NCI-H69 (cell line): Measurements from ENCODE around the gene ANKRD39.

Source experiments
- DNase-seq: peaks from one replicate; lab custom pipeline; 2025; lab: John Stamatoyannopoulos, UW

ANKRD39 gene

DNA sequence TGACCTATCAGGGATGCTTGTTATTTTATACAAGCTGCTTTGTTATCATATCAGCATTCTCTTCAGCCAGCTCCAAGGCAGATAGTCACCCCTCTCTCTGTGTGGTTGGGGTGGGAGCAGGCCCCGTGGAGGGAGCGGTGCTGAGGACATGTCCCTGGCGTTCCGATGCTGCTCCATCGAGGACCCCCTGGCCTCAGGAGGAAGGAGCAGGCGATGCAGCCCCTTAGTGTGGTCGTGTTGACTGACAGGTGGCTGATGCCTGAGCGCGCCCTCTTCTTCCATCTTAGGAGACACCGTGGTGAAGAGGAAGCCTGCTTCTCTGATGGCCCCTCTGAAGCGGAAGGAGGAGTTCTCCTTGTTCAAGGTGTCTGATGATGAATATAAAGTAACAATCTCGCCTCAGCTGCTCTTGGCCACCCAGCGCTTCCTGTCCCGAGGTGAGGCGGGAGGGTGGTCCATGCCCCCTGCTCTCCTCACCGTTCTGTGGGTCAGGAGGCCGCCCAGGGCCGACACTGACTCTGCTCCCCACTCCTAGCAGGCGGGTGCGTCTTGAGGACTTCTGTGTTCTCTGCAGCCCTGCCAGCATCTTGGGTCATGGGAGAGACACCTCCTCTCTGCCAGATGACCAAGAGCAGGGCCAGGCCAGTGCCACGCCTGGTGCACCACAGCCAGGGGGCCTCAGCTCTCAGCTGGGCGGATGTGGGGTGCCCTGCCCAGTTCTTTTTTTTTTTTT lies 31.1 kb downstream of the ANKRD39 start:
- DNase-seq, result no peak

DNA sequence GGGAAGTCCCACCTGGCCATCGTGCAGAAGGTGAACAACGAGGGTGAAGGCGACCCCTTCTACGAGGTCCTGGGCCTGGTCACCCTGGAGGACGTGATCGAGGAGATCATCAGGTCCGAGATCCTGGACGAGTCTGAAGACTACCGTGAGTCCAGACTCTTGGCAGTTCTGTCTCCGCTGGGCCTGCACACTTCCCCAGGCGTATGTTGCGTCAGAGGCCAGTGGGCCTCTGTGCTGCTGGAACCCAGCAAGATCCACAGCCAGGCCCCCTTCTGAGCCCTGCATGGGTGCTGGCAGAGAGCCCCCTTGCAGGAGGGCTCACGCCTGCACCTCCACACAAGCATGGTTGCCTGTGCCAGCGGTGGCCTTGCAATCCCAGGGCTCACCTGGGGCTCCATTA lies 32.8 kb downstream of the ANKRD39 start:
- DNase-seq, result no peak

DNA sequence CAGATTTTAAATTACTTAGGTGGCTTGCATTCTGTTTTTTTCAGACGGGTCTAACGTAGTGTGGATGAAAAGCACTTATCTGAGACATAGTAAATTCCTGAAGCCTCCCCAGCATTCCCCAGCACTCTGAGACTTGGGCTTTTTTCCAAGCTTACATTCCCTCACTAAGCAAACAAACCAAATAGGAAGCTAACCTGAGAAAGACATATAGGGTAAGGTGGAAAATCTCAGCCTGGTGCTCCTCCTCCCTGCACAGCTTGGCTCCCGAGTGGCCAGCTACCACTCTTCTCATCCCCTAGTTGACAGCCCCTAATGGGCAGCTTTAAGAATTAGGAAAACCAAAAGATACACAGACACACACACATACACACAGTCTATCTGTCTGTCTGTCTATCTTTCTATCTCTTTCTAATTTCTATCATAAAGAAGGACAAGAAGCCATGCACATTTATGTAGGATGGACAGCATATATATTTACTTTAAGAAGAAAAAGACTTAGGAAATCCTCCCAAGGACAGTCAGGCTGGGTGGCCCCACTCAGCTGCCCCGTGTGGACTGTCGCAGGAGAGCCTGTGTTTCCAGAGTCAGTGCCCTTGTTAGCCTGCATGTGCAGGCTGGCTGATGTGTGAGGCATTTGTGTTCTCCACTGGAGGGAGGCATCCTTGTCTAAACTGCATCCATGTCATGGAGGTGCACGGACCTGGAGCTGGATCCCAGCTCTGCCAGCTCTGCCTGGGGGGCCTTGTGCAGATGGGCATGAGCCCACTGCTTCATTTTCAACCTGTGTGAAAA lies 33.5 kb downstream of the ANKRD39 start:
- peak; percentile 2 for DNase-seq

DNA sequence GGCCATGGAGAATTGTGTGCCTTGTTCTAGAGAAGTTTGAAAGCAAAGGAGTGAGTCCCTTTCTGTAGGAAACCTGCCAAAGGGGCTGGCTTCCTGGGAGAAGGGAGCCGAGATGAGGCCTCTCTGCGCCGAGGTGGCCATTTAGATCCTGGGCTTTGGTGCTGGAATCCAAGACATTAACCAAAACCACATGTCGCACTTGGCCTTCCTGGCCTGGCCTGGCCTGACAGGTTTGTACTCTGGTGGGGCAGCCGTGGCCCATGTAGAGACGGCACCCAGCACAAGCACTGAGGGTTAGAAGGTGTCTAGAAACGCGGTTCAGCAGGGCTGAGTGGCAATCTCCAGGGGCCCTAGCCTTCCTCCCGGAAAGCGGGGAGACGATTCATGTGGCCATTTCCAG lies 34.6 kb downstream of the ANKRD39 start:
- DNase-seq, result no peak

DNA sequence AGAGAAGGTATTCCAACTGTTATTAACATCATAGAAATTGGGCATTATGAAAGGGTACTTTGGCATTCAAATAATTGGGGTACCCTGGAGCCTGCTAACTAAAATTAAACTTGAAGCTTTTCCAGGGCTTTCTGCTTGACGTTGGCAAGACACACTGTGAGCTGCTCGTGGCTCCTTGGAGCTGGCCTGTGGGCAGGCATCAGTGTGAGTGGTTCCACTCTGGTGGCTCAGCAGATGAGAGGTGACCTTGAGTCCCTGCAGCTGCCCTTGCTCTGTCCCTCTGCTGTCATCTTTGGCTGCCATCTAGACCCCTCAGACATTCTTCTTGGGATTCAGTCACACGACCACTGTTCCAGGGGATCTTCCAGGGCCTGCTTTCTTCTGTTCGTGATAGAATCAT lies 35.0 kb downstream of the ANKRD39 start:
- no peak for DNase-seq

DNA sequence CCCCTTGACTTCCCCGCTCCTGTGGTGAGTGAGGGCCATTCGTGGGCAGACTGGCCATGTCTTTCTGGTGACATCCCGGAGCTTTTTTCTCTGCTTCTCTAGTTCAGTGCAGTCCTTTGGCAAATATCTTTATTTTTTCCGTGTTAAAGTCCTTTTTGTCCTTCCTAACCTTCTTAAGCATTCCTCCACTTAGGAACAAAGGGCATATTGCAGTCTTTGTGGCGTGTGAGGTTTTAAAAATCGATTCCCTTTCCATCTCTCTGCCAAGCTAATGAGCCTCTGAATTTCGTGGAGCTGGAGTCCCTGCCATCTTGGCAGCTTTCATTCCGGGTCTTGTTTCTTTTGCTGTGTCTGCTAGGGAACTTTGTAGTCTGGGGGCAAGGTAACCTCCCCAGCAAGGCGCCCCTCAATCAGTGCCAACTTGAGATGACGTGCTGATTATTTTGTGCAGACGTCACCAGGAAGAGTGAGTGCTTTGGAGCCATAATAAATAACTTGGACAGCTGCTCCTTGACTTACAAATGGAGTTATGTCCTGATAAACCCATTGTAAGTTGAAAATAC lies 36.6 kb downstream of the ANKRD39 start:
- DNase-seq, result no peak

DNA sequence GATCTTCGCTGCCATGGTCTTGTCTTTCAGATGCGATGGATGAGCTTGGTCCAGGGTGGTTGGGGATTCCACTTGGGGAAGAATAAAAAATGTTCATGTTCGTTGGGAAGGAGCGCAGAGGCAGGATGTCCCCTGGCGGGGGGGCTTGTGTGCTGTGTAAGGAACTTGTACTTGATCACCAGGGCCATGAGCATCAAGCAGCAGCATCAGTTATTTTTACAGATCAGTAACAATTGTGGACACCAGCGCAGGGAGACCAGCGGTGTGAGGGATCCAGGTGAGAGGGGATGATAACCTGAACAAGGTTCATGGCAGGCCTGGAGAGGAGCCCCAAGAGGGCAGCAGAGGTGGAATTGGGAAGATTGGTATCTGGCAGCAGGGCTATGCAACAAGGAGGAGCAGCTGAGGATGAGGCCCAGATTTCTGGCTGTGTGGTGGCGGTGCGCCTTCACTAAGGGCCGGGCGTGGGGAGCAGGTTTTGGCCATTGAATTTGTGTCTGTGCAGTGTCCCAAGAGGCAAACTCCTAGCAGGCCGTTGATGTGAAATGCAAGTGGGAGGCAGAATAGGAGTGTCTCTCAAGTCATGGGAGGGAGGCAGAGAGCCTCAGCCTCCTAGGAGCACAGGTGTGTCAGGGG lies 37.8 kb downstream of the ANKRD39 start:
- DNase-seq, result no peak

DNA sequence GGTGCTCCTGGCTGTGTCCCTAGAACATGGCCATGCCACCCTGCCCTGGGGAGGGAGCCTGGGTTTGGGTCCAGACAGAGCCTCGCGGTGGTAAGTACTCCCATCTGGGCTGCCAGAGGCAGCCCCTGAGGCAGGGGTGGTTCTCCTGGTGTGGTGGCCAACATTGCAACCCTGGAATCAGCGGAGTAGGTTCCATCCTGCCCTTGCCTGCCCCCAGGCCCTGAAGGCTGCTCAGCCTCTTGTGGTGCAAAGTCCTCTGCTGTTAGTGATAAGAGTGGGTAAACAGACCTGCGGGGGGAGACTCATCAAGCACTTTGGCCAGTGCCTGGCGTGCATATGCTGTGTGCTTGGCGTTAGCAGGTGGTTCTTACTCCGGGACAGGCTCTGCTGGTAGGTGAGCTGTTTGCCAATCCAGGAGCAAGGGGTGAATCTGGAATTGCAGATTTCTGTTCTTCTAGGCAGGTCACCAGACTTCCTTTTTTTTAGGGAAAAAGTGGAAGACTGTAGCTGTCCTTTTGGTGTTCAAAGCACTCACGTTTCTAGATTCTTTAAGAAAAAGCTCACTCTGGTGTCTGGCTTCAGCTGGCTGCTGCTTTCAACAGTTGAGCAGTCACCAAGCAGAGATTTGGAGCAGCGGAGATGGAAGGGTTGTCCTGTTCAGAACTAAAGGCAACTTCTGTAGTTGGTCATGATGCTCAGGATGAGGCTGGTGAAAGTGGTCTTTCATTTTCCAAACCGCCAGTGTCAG lies 38.5 kb downstream of the ANKRD39 start:
- DNase-seq, result peak; percentile 27

DNA sequence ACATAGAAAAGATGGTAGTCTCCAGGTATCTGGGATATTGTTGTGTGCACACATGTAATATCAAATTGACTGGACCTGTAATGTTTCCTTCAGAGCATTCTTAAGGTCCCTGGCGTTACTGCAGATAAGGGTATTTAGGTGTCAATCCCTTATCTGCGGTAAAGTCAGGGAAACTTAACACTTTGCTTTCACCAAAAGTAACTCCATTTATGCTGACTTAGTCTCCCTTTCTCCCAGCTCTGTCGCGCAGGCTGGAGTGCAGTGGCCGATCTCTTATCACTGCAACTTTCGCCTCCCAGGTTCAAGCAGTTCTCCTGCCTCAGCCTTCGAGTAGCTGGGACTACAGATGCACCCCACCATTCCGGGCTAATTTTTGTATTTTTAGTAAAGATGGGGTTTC lies 39.9 kb downstream of the ANKRD39 start:
- DNase-seq, result no peak

DNA sequence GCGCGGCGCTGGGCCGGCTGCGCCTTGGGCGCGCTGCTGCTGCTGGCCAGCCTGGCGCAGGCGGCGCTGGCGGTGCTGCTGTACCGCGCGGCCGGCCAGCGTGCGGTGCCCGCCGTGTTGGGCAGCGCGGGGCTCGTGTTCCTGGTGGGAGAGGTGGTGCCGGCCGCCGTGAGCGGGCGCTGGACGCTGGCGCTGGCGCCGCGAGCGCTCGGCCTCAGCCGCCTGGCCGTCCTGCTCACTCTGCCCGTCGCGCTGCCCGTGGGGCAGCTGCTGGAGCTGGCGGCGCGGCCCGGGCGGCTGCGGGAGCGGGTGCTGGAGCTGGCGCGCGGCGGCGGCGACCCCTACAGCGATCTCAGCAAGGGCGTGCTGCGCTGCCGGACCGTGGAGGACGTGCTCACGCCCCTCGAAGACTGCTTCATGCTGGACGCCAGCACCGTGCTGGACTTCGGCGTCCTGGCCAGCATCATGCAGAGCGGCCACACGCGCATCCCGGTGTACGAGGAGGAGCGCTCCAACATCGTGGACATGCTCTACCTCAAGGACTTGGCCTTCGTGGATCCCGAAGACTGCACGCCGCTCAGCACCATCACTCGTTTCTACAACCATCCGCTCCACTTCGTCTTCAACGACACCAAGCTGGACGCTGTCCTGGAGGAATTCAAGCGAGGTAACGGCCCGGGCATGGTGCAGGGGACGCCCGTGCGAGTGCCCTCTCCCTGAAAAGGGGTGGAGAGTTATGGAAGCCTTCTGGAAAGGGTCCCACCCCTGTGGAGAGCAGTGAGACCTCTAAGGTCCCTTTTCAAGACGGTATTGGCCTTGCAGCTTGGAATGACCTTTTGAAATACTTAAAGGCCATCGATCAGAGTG lies 40.7 kb downstream of the ANKRD39 start:
- peak; percentile 56 for DNase-seq

DNA sequence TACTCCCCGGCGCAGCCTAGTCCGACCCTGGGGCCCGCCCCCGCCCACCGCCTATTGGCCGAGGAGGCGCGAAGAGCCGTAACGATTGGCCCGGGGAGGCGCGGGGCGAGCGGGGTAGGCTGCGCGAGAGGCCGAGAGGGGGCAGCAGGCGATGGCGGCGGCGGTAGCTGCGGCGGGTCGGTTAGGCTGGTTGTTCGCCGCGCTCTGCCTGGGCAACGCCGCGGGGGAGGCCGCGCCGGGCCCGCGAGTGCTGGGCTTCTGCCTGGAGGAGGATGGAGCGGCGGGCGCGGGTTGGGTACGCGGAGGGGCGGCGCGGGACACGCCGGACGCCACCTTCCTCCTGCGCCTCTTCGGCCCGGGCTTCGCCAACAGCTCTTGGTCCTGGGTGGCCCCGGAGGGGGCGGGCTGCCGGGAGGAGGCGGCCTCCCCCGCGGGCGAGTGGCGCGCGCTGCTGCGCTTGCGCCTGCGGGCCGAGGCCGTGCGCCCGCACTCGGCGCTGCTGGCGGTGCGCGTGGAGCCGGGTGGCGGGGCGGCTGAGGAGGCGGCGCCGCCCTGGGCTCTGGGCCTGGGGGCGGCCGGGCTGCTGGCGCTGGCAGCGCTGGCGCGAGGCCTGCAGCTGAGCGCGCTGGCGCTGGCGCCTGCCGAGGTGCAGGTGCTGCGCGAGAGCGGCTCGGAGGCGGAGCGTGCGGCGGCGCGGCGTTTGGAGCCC lies 41.5 kb downstream of the ANKRD39 start, which contains the start of gene CNNM3:
Gene CNNM3 (plus strand): TSS at position 142 of the 709 bp plus-strand sequence. CDS start 10 bp downstream, at position 152.
- peak; percentile 92 for DNase-seq

DNA sequence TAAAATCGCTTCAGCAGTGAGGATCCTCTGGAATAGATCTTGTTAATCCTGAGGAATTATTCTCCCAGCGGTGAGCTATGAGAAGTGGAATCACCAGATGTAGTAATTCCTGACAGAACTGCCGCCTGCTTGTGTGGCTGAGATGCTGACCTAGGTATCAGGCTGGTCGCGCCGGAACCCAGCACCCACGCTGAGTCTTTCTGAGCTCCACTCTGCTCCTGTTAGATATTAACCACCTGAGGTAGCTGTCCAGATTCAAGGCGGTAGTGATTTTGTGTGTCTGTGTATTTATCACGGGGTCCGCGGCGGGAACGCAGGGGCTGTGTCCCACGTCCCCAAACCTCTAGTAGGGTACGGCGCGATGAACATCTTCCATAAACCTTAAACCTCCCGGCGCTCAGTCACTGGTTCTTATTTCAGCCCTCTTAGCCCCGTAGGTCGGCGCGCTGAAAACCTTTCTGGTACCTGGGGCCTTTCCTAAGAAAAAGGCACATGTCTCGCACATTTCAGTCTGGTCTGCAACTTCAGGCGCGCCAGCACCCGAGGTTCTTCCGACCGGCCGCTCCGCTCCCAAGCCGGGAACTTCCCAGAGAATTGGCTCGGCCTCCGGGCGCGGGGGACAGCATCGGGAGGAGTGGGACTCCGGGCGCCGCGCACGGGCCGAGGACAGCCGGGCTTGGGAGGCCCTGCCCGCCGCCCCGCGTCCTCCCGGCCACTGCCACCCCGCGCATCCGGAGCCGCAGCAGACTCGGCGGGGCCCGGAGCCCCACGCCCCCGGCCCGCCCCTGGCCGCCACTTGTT lies 42.3 kb downstream of the ANKRD39 start:
- DNase-seq, result peak; percentile 45

DNA sequence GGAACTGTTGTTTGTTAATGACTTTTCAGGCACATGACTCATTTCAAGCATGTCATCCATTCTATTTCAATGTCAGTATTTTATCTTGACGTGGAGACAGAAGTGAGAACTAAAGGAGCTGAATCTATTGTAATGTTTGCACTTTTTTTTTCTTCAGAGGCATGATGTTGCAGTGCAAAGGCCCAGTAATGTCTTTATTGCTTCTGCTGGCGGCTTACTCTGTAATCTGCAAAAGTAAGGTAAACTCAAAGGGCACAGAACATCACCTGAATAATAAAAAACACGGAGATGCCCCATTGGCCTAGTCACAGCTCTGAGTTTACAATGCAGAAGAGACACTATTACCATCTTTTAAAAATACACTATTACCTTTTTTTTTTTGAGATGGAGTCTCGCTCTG lies 44.2 kb downstream of the ANKRD39 start:
- no peak for DNase-seq

DNA sequence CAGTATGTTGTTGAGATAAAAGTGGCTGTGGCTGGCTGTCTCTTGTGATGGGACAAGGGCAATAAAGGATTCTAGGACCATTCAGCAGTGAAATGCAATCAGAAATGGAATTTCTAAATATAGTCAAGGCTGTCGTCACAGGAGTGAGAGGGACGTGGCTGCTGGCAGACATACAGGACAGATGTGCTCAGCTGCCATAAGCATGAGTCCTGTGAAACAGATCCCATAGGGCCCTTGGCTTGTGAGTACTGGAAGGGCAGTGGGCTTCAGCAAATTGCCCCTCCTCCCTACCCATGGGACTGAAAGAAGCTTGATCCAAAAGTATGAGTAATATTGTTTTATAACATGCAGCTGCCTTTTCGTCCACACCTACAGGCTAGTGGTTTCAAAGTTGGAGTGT lies 45.9 kb downstream of the ANKRD39 start:
- no peak for DNase-seq

DNA sequence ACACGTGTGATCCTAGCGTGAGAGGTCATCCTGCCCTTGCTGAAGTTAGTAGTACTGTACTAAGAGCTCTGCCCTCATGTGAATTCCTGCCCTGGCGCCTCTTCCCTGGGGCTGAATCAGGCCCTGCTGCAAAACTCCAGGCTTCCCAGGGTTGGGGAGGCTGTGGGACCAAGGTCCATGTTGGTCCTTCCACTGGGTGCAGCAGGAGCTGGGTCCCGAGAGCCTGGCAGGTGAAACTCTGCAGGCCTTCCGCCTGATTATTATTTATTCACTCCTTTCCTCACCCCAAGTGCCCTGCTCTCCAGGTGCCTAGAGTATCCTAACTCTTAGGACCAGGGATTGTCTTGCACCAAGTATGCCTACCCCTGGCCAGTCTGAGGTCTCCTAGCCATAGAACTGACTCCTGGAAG lies 47.0 kb downstream of the ANKRD39 start:
- no peak for DNase-seq

DNA sequence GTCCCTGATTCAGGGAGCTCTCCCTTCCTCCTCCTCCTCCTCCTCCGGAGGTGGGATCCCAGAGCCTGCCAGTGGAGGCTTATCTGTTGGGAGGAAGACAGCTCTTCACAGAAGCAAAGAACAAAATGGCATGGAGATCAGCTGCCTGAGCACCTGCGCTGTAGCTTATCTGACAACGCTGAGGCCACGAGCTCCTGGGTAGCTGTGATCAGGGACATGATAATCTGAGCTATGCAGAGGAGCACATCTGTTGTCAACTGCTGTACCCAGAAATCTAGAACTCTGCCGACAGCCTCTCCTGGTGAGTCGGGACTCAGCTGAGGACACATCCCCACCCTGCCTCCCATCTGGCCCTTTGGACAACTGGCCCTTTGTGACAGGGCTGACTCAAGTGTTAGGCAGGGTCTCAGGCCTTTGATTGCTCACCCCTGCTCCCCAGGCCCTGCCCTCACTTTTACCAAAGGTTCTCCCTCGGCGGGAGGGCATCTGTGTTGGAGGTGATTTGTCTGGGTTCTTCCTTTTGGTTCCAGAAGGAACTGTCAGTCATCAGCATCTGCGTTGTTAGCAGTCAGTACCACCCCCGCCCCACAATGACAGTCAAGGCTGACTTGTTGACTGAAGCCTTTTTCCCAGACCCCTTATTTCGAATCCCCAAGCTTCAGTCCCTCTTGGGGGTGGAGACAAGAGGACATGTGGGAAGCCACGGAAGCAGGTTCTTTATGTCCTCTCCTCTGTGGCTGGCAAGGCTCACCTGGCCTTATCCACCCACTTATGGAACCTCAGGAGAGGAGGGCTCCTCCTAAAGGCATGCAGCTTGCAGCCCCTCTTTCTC lies 47.6 kb downstream of the ANKRD39 start:
- no peak for DNase-seq

DNA sequence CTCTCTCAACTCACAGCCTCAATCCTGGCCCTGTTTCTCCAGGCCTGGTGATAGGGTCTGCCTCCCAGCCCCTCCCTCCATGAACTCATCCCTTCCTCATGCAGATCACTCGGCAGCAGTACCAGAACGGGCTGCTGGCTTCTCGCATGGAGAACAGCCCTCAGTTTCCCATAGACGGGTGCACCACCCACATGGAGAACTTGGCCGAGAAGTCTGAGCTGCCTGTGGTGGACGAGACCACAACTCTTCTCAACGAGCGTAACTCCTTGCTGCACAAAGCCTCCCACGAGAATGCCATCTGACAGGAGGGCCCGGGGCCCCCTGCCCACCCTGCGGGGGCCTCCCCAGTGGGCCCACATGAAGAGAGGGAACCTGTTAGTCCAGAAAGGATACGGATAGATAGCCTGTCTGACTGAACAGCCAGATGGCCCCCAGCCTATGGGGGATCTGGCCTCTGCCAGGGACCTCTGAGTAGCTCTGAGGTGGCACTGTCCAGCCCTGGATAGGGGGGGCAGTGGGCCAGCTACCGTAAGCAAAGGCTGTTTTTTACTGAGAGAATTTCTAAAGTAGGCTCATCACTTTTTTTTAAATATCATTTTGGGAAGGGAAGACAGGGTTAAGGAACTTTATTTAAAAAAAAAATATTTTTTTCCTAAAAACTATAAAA lies 48.5 kb downstream of the ANKRD39 start:
- DNase-seq, result no peak
